Mammary epithelial cell (primary cell): ENCODE data around the gene CCDC39.

Experiments used
- EZH2 ChIP-seq: IDR thresholded peaks from 2 replicates; pipeline ENCODE4 v1.6.1; 2012; ENCODE audit warnings: low read length, inconsistent platforms, borderline replicate concordance
- TF ChIP-seq, protein P1 (sequence below), 2 donors: IDR thresholded peaks in 1 of 2; conservative IDR thresholded peaks in 1 of 2; 2 replicates each; pipeline ENCODE4 v1.5.1; 2011 to 2012; ENCODE audit warnings: inconsistent platforms in 2 of 2, low read length in 2 of 2, mild to moderate bottlenecking in 2 of 2, control low read depth in 1 of 2, low read depth in 1 of 2; ENCODE audit not compliant: insufficient read depth in 1 of 2; ENCODE audit errors: extremely low read depth in 1 of 2

DNA sequence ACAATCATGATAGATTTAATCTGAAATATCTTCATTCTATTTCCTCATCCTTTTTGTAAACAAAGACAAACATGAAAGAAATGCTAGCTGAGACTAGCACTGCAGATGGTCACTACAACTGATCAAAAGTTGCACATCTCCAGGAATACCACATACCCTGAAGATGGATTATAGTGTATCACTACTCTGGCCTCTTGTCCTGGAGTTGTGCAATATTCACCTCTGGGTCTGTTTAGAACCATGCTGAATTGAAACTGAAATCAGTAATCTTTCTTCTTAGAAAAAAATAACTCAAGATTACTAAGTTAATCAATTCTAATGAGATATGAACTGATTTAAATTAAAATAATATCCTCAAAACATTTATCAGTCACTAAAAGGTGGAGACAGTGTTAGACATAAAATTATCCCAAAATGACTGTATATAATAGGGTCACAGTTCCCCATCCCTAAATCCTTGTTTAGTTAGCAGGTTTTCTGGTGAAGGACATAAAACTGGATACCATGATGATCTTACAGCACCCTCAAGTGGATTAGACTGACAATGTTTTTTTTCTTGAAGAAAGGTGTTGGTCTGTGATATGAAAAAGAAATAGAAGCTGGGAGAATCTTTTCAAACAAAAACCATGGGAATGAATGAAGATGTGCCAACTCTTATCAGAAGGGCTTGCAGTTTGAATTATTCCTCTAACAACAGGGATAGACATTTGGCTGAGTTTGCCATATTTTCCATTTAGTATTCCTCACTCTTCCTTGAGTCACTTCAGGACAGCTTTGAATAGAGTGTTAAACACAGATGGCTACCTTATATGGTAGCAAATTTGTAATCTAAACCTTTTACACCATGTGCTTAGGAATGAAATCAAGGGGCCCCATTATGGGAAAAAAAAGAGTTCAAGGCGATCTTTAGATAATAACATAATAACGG, 84.4 kb downstream of the CCDC39 start:
- TF ChIP-seq, protein P1, sequence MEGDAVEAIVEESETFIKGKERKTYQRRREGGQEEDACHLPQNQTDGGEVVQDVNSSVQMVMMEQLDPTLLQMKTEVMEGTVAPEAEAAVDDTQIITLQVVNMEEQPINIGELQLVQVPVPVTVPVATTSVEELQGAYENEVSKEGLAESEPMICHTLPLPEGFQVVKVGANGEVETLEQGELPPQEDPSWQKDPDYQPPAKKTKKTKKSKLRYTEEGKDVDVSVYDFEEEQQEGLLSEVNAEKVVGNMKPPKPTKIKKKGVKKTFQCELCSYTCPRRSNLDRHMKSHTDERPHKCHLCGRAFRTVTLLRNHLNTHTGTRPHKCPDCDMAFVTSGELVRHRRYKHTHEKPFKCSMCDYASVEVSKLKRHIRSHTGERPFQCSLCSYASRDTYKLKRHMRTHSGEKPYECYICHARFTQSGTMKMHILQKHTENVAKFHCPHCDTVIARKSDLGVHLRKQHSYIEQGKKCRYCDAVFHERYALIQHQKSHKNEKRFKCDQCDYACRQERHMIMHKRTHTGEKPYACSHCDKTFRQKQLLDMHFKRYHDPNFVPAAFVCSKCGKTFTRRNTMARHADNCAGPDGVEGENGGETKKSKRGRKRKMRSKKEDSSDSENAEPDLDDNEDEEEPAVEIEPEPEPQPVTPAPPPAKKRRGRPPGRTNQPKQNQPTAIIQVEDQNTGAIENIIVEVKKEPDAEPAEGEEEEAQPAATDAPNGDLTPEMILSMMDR (conservative IDR thresholded peaks at IDR 0.05 in 1 of 2, IDR thresholded peaks at IDR 0.05 in 1 of 2; ENCODE audit: extremely low read depth in 1 of 2, insufficient read depth in 1 of 2, low read depth in 1 of 2, low read length in 2 of 2) = peak; percentile 60 to 76
- no peak for TF ChIP-seq EZH2
